ENCODE data around the gene GHRL.

The GHRL gene

DNA sequence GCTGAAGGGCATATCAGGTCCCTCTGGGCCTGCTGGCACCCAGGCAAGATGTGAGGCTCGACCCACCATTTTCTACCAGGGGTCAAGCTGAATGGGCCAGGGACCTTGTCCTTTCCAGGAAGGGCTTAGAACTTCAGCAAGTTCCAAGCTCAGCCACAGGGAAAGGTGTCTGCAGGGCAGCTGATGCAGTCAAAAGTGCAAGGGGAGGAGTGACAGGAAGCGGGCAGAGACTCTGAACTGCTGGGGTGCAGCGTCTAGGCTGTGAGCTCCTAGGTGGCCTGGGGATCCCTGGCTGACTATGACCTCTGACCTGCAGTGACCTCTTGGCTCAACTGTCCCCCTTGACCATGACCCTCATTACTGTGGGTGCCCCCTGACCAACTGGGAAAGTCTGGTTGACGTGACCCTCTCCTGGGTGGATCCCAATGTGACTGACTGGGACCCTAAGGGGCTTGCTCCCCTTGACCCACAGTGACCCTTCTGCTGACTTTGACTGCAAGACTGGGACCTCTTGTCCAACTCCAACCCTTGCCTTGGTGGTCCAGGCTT is 42.5 kb upstream of the GHRL start:
- TF ChIP-seq POLR2AphosphoS5 (IDR thresholded peaks at IDR 0.05; ENCODE audit: low read depth, low read length): no peak
- TF ChIP-seq POLR2A (IDR thresholded peaks at IDR 0.05; ENCODE audit: low read depth, low read length): no peak
- no peak for TF ChIP-seq TAF1 (IDR thresholded peaks at IDR 0.05; ENCODE audit: borderline replicate concordance, low read depth, low read length)
- no peak for DNase-seq (ENCODE audit: insufficient read length)
- FAIRE-seq: no peak

GRCh38 chr3:10334459-10334858 is 41.7 kb upstream of the GHRL start:
- no peak for TF ChIP-seq TAF1 (IDR thresholded peaks at IDR 0.05; ENCODE audit: borderline replicate concordance, low read depth, low read length)
- no peak for TF ChIP-seq POLR2A (IDR thresholded peaks at IDR 0.05; ENCODE audit: low read depth, low read length)
- TF ChIP-seq POLR2AphosphoS5 (IDR thresholded peaks at IDR 0.05; ENCODE audit: low read depth, low read length): no peak

GRCh38 chr3:10334042-10334441 is 41.3 kb upstream of the GHRL start:
- DNase-seq (ENCODE audit: insufficient read length) (no peak), FAIRE-seq (no peak)
- TF ChIP-seq TAF1 (IDR thresholded peaks at IDR 0.05; ENCODE audit: borderline replicate concordance, low read depth, low read length) (no peak), POLR2A (IDR thresholded peaks at IDR 0.05; ENCODE audit: low read depth, low read length) (no peak), POLR2AphosphoS5 (IDR thresholded peaks at IDR 0.05; ENCODE audit: low read depth, low read length) (no peak)

More at GRCh38 chr3:10334459-10334858, 41.7 kb upstream of the GHRL start:
- FAIRE-seq: no peak
- no peak for DNase-seq (ENCODE audit: insufficient read length)

DNA sequence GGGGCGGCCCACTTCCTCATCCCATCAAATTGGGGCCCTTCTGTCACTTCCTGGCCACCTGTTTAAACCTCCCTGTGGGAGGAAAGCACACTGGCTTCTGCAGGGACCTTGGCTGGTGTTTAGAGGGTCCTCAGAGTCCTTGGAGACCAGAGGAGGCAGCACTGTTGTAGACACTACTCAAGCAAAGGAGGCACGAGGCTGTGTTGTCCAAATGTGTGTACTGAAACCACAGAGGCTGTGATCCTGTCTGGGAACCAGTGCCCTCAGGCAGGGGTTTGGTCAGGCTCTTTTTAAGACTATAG is 40.6 kb upstream of the GHRL start:
- DNase-seq (ENCODE audit: insufficient read length) (no peak), FAIRE-seq (no peak)
- TF ChIP-seq TAF1 (IDR thresholded peaks at IDR 0.05; ENCODE audit: borderline replicate concordance, low read depth, low read length) (no peak), POLR2AphosphoS5 (IDR thresholded peaks at IDR 0.05; ENCODE audit: low read depth, low read length) (no peak), POLR2A (IDR thresholded peaks at IDR 0.05; ENCODE audit: low read depth, low read length) (no peak)

- DNase-seq (ENCODE audit: insufficient read length) (no peak), FAIRE-seq (no peak)
- TF ChIP-seq TAF1 (IDR thresholded peaks at IDR 0.05; ENCODE audit: borderline replicate concordance, low read depth, low read length) (no peak), POLR2AphosphoS5 (IDR thresholded peaks at IDR 0.05; ENCODE audit: low read depth, low read length) (no peak), POLR2A (IDR thresholded peaks at IDR 0.05; ENCODE audit: low read depth, low read length) (no peak)
Measured at GRCh38 chr3:10332481-10333348, 40.0 kb upstream of the GHRL start.

GRCh38 chr3:10331320-10331719 is 38.6 kb upstream of the GHRL start:
- DNase-seq (ENCODE audit: insufficient read length): no peak
- TF ChIP-seq POLR2A (IDR thresholded peaks at IDR 0.05; ENCODE audit: low read depth, low read length): no peak
- no peak for TF ChIP-seq TAF1 (IDR thresholded peaks at IDR 0.05; ENCODE audit: borderline replicate concordance, low read depth, low read length)
- no peak for TF ChIP-seq POLR2AphosphoS5 (IDR thresholded peaks at IDR 0.05; ENCODE audit: low read depth, low read length)
- FAIRE-seq: no peak

GRCh38 chr3:10330319-10330718 is 37.6 kb upstream of the GHRL start:
- DNase-seq (ENCODE audit: insufficient read length): no peak
- FAIRE-seq: no peak
- TF ChIP-seq POLR2A (IDR thresholded peaks at IDR 0.05; ENCODE audit: low read depth, low read length) (no peak), TAF1 (IDR thresholded peaks at IDR 0.05; ENCODE audit: borderline replicate concordance, low read depth, low read length) (no peak), POLR2AphosphoS5 (IDR thresholded peaks at IDR 0.05; ENCODE audit: low read depth, low read length) (no peak)

- TF ChIP-seq POLR2A (IDR thresholded peaks at IDR 0.05; ENCODE audit: low read depth, low read length): no peak
- no peak for TF ChIP-seq POLR2AphosphoS5 (IDR thresholded peaks at IDR 0.05; ENCODE audit: low read depth, low read length)
- TF ChIP-seq TAF1 (IDR thresholded peaks at IDR 0.05; ENCODE audit: borderline replicate concordance, low read depth, low read length): no peak
- DNase-seq (ENCODE audit: insufficient read length) (no peak), FAIRE-seq (no peak)
Measured at GRCh38 chr3:10329495-10330015, 36.8 kb upstream of the GHRL start.

DNA sequence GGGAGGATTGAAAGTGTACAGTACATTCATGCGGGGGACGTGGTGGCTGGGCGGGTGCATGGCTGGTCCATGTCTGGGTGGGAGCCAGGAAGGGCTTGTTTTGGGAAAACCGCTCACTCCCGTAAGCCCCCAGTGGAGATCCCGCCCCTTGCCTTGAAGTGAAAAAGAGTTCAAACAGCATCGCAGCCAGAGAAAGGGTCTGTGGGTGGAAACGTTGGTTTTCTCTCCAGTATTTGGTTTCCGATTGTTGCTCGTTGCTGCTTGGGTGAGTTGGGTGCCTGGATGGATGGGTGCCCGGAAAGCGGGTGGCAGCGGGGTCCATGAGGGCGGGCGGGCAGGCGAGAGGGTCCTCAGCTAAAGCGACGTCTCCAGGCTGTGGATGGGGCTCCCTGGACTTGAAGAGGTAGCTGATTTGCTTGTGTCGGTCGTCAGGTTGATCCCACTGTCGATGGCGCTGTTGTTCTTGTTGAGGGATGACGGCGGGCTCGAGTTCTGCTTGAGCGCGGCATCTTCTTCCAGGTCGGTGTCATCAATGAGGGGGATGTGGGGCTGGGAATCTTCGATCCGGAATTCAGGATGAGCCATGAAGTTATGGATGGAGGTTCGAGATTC is 35.8 kb upstream of the GHRL start:
- FAIRE-seq: no peak
- DNase-seq (ENCODE audit: insufficient read length): no peak
- no peak for TF ChIP-seq POLR2AphosphoS5 (IDR thresholded peaks at IDR 0.05; ENCODE audit: low read depth, low read length)

GRCh38 chr3:10327592-10327991 is 34.8 kb upstream of the GHRL start:
- FAIRE-seq (no peak), DNase-seq (ENCODE audit: insufficient read length) (no peak)
- TF ChIP-seq POLR2AphosphoS5 (IDR thresholded peaks at IDR 0.05; ENCODE audit: low read depth, low read length): no peak
- TF ChIP-seq TAF1 (IDR thresholded peaks at IDR 0.05; ENCODE audit: borderline replicate concordance, low read depth, low read length): no peak
- no peak for TF ChIP-seq POLR2A (IDR thresholded peaks at IDR 0.05; ENCODE audit: low read depth, low read length)

- TF ChIP-seq TAF1 (IDR thresholded peaks at IDR 0.05; ENCODE audit: borderline replicate concordance, low read depth, low read length) (no peak), POLR2A (IDR thresholded peaks at IDR 0.05; ENCODE audit: low read depth, low read length) (no peak), POLR2AphosphoS5 (IDR thresholded peaks at IDR 0.05; ENCODE audit: low read depth, low read length) (no peak)
- FAIRE-seq (no peak), DNase-seq (ENCODE audit: insufficient read length) (no peak)
Measured at GRCh38 chr3:10322352-10322710, 29.6 kb upstream of the GHRL start.
